NCI-H2196 (cell line): Measurements from ENCODE around the gene SPANXN4.

Source experiments
- DNase-seq: peaks from one replicate; lab custom pipeline; 2025; ENCODE audit not compliant: unreplicated experiment; lab: John Stamatoyannopoulos, UW

The SPANXN4 gene

GRCh38 chrX:143025628-143026027, at the start of gene SPANXN4:
SPANXN4 (plus strand) TSS chrX:143025928; CDS start chrX:143026015, 87 bp downstream.
- DNase-seq: no peak

- DNase-seq: no peak
Observed at GRCh38 chrX:142977128-142977914, 48.4 kb upstream of the SPANXN4 start.

- no peak for DNase-seq
Observed at GRCh38 chrX:142978130-142978684, 47.5 kb upstream of the SPANXN4 start.

DNA sequence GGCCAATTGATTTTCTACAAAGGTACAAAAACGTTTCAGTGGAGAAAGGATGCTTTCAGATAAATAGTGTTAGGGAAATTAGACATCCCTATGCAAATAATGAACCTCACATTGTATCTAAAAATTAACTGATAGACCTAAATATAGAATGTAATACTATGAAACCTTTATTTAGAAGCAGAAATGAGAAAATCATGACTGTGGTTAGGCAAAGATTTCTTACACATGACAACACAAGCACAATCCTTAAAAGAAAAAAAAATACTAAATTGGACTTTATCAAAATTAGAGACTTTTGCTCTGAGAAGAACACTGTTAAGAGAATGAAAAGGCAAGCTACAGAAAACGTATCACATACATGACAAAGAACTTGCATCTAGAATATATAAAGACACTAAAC, 43.0 kb upstream of the SPANXN4 start:
- no peak for DNase-seq

DNA sequence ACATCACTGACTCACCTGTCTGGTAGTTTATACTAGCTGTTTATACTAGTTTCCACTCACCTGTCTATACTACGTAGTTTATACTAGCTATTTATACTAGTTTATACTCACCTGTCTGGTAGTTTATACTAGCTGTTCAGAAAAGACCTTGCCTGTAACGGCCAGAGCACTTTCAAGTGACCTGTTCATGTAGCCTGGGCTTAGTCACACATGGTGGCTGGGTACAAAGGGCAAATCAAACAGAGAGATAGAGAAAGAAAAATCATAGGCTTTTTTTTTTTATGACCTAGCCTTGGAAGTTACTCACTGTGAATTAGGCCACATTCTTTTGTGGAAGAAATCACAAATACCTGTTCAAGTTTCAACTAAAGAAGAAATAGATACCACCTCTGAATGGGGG, 30.7 kb upstream of the SPANXN4 start:
- no peak for DNase-seq

DNA sequence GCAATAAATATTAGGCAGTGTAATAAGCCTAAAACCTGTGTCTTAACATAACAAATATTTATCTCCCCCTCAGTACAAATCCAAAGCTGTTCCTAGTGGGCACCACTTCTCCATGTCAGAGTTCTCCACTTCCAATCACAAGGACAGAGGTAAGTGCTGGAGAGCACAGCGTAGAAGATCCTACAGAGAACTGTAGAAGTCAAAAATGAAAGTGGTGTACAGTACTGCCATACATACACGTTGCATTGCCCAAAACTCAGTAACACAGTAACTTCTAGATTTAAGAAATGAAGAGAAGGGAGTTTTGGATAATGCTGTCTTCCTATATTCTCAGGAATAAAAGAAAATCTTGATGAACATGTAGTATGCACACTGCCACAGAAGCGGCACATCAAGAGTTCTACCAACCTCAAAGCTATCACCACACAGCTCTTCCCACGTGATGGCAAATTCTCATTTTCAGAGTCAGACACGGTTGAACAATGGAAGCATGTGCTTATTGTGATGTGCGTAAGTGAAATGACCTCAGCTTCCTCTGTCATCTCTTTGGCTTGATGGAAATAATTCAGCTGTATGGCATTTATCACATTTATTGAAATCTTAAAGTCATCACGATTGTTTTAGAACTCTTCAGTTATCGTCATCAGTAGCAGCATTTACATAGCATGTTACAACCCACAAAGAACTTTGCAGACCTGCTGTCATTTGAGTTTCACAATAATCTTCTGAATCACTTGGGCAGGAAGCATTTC, 27.1 kb upstream of the SPANXN4 start:
- DNase-seq: no peak

GRCh38 chrX:142999199-142999701, 26.5 kb upstream of the SPANXN4 start:
- DNase-seq: no peak

- no peak for DNase-seq
Observed at GRCh38 chrX:143002206-143002605, 23.5 kb upstream of the SPANXN4 start.

GRCh38 chrX:143017272-143017671, 8.5 kb upstream of the SPANXN4 start:
- no peak for DNase-seq

DNA sequence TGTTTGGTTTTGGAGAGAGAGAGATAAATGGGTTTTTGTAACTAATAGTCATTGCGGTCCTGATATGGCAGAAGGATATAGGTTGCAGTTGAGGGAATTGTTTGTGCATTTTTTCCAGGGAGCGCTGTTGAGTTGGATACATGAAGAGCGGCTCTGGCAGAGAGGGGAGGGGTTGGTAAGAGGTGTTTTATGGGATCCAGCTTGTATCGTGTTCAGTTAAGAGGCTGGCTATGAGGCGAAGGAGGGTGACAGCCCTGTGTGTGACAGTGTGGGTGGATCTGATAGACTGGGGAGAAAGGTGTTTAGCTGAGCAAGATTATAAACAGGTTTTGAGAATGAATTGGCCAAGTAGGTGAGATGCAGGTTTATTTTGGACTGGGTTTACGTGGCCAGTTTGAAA, 1.5 kb downstream of the SPANXN4 start:
- no peak for DNase-seq

GRCh38 chrX:143047511-143047910, 21.8 kb downstream of the SPANXN4 start:
- no peak for DNase-seq

DNA sequence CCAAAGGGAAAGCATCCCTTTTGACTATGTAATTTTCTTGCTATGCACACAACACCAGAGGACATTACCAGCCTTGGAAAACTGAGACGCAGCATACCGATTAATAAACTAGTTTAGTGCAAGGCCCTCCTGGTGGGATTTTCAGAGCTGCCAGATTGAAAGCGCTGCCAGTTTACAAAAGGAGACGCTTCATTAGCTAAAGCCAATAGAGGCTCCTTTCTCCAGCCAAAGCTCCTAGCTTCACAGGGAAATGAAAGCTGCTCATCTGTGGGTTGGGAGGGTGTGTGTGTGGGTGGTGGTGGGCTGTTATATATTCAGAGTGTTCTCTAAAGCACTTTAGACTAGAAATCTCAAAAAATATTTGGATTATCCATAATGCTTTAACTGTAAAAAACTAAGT, 32.4 kb downstream of the SPANXN4 start:
- no peak for DNase-seq

- DNase-seq: no peak
Observed at GRCh38 chrX:143081231-143081630, 55.5 kb downstream of the SPANXN4 start.

DNA sequence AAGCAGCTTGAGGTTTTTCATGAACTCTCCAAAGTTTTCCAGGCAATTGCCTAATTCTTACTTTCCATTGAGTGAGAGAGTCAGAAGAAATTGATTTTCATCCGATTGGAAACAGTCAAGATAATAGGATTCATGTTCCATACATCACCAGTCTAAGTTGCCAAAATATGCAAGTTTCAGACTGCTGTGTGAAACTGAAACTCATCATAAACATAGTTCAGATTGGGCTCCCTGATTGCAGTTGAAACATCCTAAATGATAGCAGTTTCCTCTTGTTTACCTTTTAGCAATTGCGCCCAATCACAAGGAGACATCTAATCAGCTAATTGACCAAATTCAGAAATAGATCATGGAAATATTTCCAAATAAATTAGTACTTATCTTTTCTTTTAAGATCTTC, 56.8 kb downstream of the SPANXN4 start:
- no peak for DNase-seq
